Keratinocyte (primary cell): ENCODE measurements around the gene JAM3. TPM values are rescaled to one million over a fixed set of nuclear protein-coding genes. Genes with fewer than 3 reads are reported as not detected.

Source experiments
- DNase-seq: peaks from one replicate; pipeline ENCODE4 v3.0.0-alpha.2; 2011; ENCODE audit warnings: low read depth, missing footprints, low spot score
- FAIRE-seq: peaks from 2 replicates; lab custom pipeline; 2011; peaks lifted over from hg19 to GRCh38; lab: Jason Lieb, UNC
- H2AFZ ChIP-seq: 2 replicates; pipeline ENCODE4 v1.6.0; 2012; ENCODE audit warnings: low read length, control low read depth, inconsistent platforms; ENCODE audit not compliant: control insufficient read depth
- H3K27ac ChIP-seq: 2 replicates; pipeline ENCODE4 v1.5.1; 2011; ENCODE audit warnings: low read length; ENCODE audit not compliant: control insufficient read depth, insufficient read depth
- H3K27me3 ChIP-seq: 3 replicates; pipeline ENCODE4 v1.6.0; 2011; ENCODE audit warnings: low read length; ENCODE audit not compliant: control insufficient read depth, insufficient read depth; ENCODE audit errors: extremely low read depth
- H3K36me3 ChIP-seq, 2 experiments: 2 replicates in 1 of 2; 3 replicates in 1 of 2; pipeline ENCODE4 v1.5.1; 2011; ENCODE audit warnings: low read length in 2 of 2, mild to moderate bottlenecking in 1 of 2; ENCODE audit not compliant: control insufficient read depth in 2 of 2, insufficient read depth in 2 of 2; ENCODE audit errors: extremely low read depth in 1 of 2
- H3K4me1 ChIP-seq: 3 replicates; pipeline ENCODE4 v1.5.1; 2011; ENCODE audit warnings: low read length; ENCODE audit not compliant: control insufficient read depth, insufficient read depth; ENCODE audit errors: extremely low read depth
- H3K4me2 ChIP-seq: 3 replicates; pipeline ENCODE4 v1.6.0; 2011; ENCODE audit warnings: low read depth, low read length; ENCODE audit not compliant: control insufficient read depth, insufficient read depth; ENCODE audit errors: extremely low read depth
- H3K4me3 ChIP-seq, 3 experiments: fragments of 200-600 bp in 1 of 3; sonication (generic) in 1 of 3; 2 replicates in 2 of 3; 3 replicates in 1 of 3; pipeline ENCODE4 v1.5.1; 2011 to 2016; ENCODE audit warnings: low read length in 3 of 3, mild to moderate bottlenecking in 3 of 3, control low read depth in 2 of 3, inconsistent platforms in 1 of 3, low read depth in 1 of 3, mixed read lengths in 1 of 3, mixed run types in 1 of 3, moderate library complexity in 1 of 3; ENCODE audit not compliant: control insufficient read depth in 2 of 3, insufficient read depth in 2 of 3; ENCODE audit errors: extremely low read depth in 1 of 3
- H3K79me2 ChIP-seq: 2 replicates; pipeline ENCODE4 v1.6.0; 2012; ENCODE audit warnings: low read length; ENCODE audit not compliant: control insufficient read depth, insufficient read depth
- H3K9ac ChIP-seq: 3 replicates; pipeline ENCODE4 v1.6.0; 2011; ENCODE audit warnings: low read length; ENCODE audit not compliant: control insufficient read depth, insufficient read depth; ENCODE audit errors: extremely low read depth
- H3K9me1 ChIP-seq: 3 replicates; pipeline ENCODE4 v1.6.0; 2011; ENCODE audit warnings: low read length; ENCODE audit not compliant: control insufficient read depth, insufficient read depth; ENCODE audit errors: extremely low read depth
- H3K9me3 ChIP-seq: 2 replicates; pipeline ENCODE4 v1.5.1; 2012; ENCODE audit warnings: low read depth, low read length; ENCODE audit not compliant: control insufficient read depth
- H4K20me1 ChIP-seq: 3 replicates; pipeline ENCODE4 v1.6.0; 2011; ENCODE audit warnings: low read length; ENCODE audit not compliant: control insufficient read depth, insufficient read depth; ENCODE audit errors: extremely low read depth
- CTCF ChIP-seq, 3 experiments: IDR thresholded peaks in 1 of 3; conservative IDR thresholded peaks in 1 of 3; optimal IDR thresholded peaks in 1 of 3; 2 replicates in 2 of 3; 3 replicates in 1 of 3; pipeline versions ENCODE3 to v1.5.1; 2011; ENCODE audit warnings: low read length in 3 of 3, mild to moderate bottlenecking in 3 of 3, moderate library complexity in 2 of 3, control low read depth in 1 of 3, inconsistent platforms in 1 of 3; ENCODE audit not compliant: insufficient read depth in 2 of 3; ENCODE audit errors: extremely low read depth in 1 of 3
- EZH2 ChIP-seq: IDR thresholded peaks from one replicate; pipeline ENCODE4 v1.6.1; 2012; ENCODE audit warnings: inconsistent platforms, mild to moderate bottlenecking, low read length, moderate library complexity
- dilution Hi-C: fragments of 300-500 bp; cut with MboI; formaldehyde crosslinking; loops from one replicate; pipeline ENCODE4 v1.7.0; 2020; ENCODE audit warnings: low sequenced_read_pairs; ENCODE audit not compliant: extremely low pct_ligation_motif_present
- polyA plus RNA-seq, 5 experiments: library from polyadenylated mRNA; depleted of rRNA in 3 of 5; stranded (reverse) in 3 of 5; stranded (forward) in 1 of 5; unstranded in 1 of 5; fragments of >200 nt; gene quantifications; 1 replicate in 1 of 5; 2 replicates in 3 of 5; 3 replicates in 1 of 5; pipeline versions ENCODE4 v1.2.1 to v1.2.3, GENCODE V29; 2011 to 2012; ENCODE audit warnings: missing spikeins in 2 of 5, low read depth in 1 of 5, low replicate concordance in 1 of 5

JAM3 gene
- polyA plus RNA-seq, 1 donor (not counting 4 experiments of a cell fraction or from before 2014, with no cell fraction given): 11.4 TPM

- no peak for DNase-seq
- H2AFZ ChIP-seq: peak overlapping the region; percentile 67
- no peaks in the 10 kb centered on the region for H3K36me3 ChIP-seq
- H3K4me3 ChIP-seq: peak overlapping the region in 2 of 3 experiments; percentile 35 to 60
- FAIRE-seq: no peak
- TF ChIP-seq EZH2 (no peak), CTCF (optimal IDR thresholded peaks at IDR 0.05 in 1 of 3, IDR thresholded peaks at IDR 0.05 in 1 of 3, conservative IDR thresholded peaks at IDR 0.05 in 1 of 3; ENCODE audit: extremely low read depth in 1 of 3, insufficient read depth in 2 of 3, low read length in 3 of 3) (no peak)
- no peaks in the 10 kb centered on the region for H3K27me3 ChIP-seq
- no peaks in the 10 kb centered on the region for H3K9me1 ChIP-seq
- H3K27ac ChIP-seq: peak overlapping the region; percentile 59
- no peaks in the 10 kb centered on the region for H4K20me1 ChIP-seq
- dilution Hi-C loops: no loop called here
- no peaks in the 10 kb centered on the region for H3K79me2 ChIP-seq
- H3K9ac ChIP-seq: peak overlapping the region; percentile 50
- H3K9me3 ChIP-seq: no peaks in the 10 kb centered on the region
- H3K4me1 ChIP-seq: peaks cover 35% of the 10 kb centered on the region
- H3K4me2 ChIP-seq: peak overlapping the region; percentile 78
Observed at GRCh38 chr11:134046681-134047449, 22.0 kb upstream of the JAM3 start.

- DNase-seq (peak; percentile 56), FAIRE-seq (peak; percentile 80)
- H3K36me3 ChIP-seq: no peaks in the 10 kb centered on the region
- H3K9ac ChIP-seq: no peak overlapping the region
- no peaks in the 10 kb centered on the region for H4K20me1 ChIP-seq
- dilution Hi-C loops: no loop called here
- peak overlapping the region; percentile 67 for H2AFZ ChIP-seq
- H3K9me1 ChIP-seq: no peaks in the 10 kb centered on the region
- no peaks in the 10 kb centered on the region for H3K27me3 ChIP-seq
- peak overlapping the region in 1 of 3 experiments; percentile 60 for H3K4me3 ChIP-seq
- H3K79me2 ChIP-seq: no peaks in the 10 kb centered on the region
- H3K27ac ChIP-seq: peak overlapping the region; percentile 59
- H3K9me3 ChIP-seq: no peaks in the 10 kb centered on the region
- peaks cover 33% of the 10 kb centered on the region for H3K4me1 ChIP-seq
- H3K4me2 ChIP-seq: peak overlapping the region; percentile 78
- TF ChIP-seq EZH2 (no peak), CTCF (optimal IDR thresholded peaks at IDR 0.05 in 1 of 3, IDR thresholded peaks at IDR 0.05 in 1 of 3, conservative IDR thresholded peaks at IDR 0.05 in 1 of 3; ENCODE audit: extremely low read depth in 1 of 3, insufficient read depth in 2 of 3, low read length in 3 of 3) (no peak)
Observed at GRCh38 chr11:134047586-134047999, 21.3 kb upstream of the JAM3 start.
